HG03025 (cell line): ENCODE data around the gene TMOD1.

Experiments
- ATAC-seq: cut with Tn5 transposase; IDR thresholded peaks from one replicate; pipeline ENCODE4 v1.9.1; 2021; ENCODE audit warnings: mild to moderate bottlenecking, moderate library complexity; ENCODE audit not compliant: unreplicated experiment, low FRiP score

TMOD1 gene

GRCh38 chr9:97627624-97628023, 126.2 kb downstream of the TMOD1 start:
- no peak for ATAC-seq

- ATAC-seq = no peak
These were observed 127.2 kb downstream of the TMOD1 start for GRCh38 chr9:97628668-97629067.

DNA sequence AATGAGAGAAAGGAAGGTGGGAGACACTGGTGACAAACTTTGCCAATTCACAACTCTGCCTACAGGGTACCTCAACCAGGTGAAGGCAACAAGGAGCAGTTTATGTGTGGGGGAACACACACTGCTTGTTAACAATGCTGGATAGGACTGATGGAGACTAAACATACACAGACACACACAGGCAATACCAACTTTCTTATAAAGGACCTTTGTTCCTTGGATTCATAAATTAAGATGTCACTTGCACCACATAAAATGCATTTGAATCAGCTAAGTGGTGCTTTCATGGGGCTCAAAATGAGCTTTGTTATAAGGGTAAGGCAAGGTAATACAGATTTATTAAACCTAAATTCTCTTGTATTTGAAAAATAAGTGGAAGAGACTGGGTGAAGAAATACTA, 127.7 kb downstream of the TMOD1 start:
- no peak for ATAC-seq

DNA sequence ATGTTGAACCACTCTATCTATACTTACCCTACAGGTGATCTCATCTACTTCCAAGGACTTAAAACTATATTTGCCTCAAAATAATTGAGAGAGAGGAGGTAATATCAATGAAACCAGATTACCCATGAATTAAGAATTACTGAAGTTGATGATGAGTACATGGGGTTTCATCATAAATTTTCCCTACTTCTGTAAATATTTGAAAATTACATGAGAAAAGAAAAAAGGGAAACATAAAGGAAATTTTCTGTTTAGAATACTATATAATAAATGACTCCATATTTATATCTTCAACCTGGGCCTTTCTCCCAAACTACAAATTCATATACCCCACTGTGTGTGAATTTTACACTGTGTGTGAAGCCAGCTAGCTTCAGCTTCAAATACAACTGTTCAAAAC, 129.1 kb downstream of the TMOD1 start:
- no peak for ATAC-seq

DNA sequence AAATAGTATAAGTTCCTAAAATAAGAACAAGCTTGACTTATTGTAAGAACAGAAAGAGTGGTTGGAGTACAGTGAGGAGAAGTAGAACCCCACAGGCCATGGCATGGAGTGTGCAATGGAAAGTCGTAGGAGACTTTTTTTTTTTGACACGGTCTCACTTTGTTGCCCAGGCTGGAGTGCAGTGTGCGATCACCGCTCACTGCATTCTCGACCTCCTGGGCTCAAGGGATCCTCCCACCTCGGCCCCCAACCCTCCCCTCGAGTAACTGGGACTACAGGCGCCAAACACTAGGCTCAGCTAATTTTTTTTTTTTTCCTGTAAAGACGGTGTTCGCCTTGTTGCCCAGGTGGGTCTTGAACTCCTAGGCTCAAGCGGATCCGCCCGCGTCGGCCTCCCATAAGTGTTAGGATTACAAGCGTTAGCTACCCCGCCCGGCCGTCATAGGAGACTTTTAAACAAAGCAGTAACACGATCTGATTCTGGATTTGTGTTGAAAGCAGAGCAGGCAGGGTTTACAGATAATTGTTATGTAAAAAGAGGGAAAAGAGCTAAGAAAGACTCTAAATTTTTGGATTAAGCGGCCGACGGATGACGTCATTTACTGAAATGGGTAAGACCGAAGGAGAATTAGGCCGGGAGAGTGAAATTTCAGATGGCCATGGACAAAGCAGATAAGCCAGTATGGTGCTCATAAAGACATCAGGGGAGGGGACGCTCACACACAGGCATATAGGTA, 130.9 kb downstream of the TMOD1 start:
- peak; percentile 8 for ATAC-seq

DNA sequence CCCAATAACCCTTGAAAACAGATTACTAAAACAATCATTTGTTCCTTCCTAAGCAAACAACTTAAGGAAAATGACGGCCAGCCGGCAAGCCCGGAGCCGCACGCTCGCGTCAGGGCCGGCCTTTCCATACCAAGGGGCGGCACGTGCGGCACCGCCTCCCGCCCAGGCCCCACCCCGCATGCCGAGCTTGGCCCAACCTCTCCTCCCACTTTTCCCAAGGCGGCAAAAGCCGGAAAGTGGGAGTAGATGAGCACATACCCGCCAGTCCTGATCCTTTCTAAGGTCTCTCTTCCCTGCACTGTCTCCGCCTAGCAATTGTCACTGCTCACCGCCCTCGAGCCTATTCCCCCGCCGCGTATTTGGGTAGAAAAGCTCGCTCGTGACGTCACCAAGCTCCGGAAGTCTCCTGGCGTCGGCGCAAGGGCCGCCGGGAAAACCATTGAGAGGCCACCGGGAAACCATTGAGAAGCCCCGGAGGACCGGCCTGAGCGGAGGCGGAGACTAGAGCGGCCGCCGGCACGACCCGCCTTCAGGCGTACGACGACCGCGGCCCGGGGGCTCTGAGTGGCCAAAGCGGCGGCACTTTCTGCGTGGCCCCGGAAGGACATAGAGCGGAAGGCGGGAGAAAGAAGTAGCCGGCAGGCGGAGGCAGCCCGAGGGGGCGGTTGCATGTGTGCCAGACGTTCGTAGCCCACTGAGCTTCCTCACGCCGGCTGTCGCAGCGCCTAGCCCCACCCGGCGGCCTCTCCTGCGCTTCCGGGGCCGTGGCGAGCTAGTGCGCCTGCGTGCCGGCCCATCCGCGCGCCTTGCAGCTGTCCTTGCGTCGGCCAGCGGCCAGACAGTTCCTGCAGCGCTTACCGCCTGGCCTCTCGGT, 131.8 kb downstream of the TMOD1 start, which contains the start of the genes NCBP1 and TSTD2:
Gene NCBP1, plus strand, starts transcription at position 837 of the 874 bp plus-strand sequence. CDS start 61 bp downstream, outside the sequence.
Gene TSTD2, minus strand, starts transcription at position 384 of the 874 bp plus-strand sequence. CDS start 5,806 bp downstream, outside the sequence.
- peak; percentile 82 for ATAC-seq

DNA sequence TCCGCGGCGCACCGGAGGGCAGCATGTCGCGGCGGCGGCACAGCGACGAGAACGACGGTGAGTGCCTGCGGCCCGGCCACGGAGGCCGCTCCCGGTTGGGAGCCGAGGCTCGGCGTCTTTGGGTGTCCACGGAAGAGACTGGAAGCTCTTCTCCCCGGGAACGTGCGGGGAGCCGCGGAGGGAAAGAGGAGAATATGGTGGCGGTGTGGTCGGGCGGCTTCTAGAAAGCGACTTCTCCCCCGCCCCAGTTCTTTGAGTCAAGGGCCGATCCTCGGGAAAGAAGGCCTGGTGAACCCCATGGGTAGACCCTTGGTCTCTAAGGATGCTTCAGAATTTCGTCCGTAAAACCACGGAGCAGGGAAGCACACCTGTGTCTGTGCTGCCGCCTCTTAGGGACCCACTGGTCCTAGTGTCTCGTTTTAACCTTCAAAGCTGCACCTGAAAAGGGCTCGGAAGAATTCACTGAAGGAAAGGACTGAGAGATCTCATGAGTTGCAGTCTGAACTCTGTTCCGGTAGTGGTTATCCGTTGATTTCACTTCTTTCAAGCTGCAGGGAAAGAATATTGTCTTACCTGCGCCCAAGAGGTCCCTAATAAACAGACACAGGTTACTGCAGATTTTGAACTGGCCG, 132.5 kb downstream of the TMOD1 start:
- ATAC-seq = peak; percentile 2

GRCh38 chr9:97635026-97635425, 133.6 kb downstream of the TMOD1 start:
- ATAC-seq = no peak

GRCh38 chr9:97636903-97637302, 135.4 kb downstream of the TMOD1 start:
- no peak for ATAC-seq

GRCh38 chr9:97638666-97639065, 137.2 kb downstream of the TMOD1 start:
- ATAC-seq = no peak

DNA sequence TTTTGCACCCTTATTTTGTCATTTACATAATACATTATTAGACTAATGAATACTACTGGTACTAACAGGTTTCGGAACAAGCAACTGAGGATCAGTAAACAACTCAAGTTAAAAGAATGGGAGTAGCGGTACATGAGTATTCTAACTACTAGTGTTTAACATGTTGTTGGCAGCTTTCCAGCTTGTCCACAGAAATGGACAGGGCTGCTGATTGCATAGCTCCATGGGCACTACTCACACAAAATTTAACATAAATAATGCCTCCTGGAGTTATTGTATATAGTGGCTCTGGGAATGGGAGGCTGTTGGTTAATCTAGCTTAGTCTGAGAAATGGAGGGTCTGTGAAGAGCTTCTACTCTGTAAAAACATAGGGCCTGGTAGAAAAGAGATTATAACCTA, 138.9 kb downstream of the TMOD1 start:
- no peak for ATAC-seq

- ATAC-seq = no peak
These were observed 144.3 kb downstream of the TMOD1 start for GRCh38 chr9:97645720-97646119.

DNA sequence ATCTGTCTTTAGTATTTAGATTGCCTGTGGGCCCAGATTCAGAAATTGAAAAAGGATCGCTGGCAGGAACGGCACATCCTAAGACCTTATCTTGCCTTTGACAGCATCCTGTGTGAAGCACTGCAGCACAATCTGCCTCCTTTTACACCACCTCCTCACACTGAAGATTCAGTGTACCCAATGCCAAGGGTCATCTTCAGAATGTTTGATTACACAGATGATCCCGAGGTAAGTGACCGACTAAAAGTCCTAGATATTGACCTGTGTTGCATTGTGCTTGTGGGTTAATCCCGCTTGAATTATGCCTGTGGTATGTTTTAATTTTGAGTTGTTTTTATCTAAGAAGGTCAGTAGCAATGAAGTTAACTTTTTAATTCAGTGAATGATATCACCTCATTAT, 146.5 kb downstream of the TMOD1 start:
- no peak for ATAC-seq
